ENCODE data around the gene APOE.
"Not testable (repeated sequence)": the region's sequence is repeated elsewhere in the genome, so short reads cannot be mapped to it uniquely, and the experiment has no call there.

APOE gene

GRCh38 chr19:44912854-44913253, 7.3 kb downstream of the APOE start:
- no peak for DNase-seq

- DNase-seq: not testable (repeated sequence)
Observed at GRCh38 chr19:44913512-44914432, 8.2 kb downstream of the APOE start.

DNA sequence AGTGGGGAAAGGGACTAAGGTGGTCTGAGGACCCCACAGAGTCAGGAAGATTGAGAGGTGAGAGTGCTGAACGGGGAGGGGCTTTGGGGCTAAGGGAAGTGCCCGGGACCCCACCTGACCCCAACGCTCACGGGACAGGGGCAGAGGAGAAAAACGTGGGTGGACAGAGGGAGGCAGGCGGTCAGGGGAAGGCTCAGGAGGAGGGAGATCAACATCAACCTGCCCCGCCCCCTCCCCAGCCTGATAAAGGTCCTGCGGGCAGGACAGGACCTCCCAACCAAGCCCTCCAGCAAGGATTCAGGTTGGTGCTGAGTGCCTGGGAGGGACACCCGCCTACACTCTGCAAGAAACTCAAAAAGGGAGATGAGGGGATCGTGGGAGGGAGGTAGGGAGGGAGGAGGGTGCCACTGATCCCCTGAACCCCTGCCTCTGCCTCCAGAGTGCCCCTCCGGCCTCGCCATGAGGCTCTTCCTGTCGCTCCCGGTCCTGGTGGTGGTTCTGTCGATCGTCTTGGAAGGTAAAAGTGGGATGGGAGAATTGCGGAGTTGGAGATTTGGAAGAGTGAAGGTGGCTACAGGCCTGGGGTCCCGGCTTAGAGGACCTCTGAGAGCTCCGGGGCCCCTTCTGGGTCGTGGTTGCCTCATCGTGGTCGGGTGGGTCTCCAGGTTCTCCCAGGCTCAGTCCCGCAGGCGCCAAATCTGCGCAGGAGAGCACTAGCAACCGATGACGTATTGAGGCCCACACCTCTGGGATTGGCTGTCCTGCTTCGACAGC, 9.0 kb downstream of the APOE start, which contains the start of gene APOC1:
Gene APOC1 (plus strand): TSS at position 176 of the 774 bp plus-strand sequence. CDS start 284 bp downstream, at position 460.
- peak; percentile 70 for DNase-seq

DNA sequence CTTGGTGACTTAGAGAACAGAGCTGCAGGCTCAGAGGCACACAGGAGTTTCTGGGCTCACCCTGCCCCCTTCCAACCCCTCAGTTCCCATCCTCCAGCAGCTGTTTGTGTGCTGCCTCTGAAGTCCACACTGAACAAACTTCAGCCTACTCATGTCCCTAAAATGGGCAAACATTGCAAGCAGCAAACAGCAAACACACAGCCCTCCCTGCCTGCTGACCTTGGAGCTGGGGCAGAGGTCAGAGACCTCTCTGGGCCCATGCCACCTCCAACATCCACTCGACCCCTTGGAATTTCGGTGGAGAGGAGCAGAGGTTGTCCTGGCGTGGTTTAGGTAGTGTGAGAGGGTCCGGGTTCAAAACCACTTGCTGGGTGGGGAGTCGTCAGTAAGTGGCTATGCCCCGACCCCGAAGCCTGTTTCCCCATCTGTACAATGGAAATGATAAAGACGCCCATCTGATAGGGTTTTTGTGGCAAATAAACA, 18.7 kb downstream of the APOE start:
- DNase-seq: no peak

GRCh38 chr19:44925114-44925891, 19.7 kb downstream of the APOE start:
- no peak for DNase-seq

DNA sequence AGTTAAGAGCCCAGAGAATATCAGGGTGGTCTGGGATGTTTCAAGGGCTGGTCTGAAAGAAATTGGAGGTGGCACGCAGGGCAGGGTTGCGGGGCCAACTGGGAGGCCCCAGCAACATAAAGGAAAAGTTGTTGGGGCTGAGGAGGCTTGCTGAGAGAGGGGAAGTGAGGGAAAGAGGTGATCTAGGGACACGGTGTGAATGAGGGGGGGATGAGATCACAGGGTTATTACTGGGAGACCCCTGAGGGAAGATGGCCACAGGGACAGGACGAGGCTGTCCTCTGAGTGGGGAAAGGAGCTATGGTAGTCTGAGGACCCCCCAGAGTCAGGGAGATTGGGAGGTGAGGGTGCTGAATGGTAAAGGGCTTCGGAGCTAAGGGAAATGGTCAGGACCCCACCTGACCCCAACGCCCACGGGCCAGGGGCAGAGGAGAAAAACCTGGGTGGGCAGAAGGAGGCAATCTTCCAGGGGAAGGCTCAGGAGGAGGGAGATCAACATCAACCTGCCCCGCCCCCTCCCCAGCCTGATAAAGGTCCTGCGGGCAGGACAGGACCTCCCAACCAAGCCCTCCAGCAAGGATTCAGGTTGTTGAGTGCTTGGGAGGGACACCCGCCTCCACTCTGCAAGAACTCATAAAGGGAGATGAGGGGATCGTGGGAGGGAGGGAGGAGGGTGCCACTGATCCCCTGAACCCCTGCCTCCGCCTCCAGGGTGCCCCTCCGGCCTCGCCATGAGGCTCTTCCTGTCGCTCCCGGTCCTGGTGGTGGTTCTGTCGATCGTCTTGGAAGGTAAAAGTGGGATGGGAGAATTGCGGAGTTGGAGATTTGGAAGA, 20.9 kb downstream of the APOE start:
- not testable (repeated sequence) for DNase-seq

GRCh38 chr19:44927746-44928145, 22.1 kb downstream of the APOE start:
- DNase-seq: no peak

GRCh38 chr19:44930088-44930487, 24.5 kb downstream of the APOE start:
- DNase-seq: no peak

DNA sequence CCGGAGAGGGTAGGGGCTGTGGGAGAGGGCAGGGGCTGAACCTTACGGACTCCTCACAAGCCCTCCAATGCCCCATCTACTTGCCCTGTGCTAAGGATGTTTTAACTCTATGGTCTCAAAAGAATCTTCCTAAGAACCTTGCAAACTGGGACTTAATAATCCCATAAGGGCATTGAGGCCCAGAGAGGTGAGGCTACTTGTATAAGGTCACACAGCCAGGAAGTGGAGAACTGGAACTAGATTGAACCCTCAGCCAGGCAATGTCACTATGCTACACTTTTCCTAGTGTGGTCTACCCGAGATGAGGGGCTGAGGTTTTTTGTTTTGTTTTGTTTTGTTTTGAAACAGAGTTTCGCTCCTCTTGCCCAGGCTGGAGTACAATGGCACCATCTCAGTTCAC, 25.9 kb downstream of the APOE start:
- no peak for DNase-seq

- no peak for DNase-seq
Observed at GRCh38 chr19:44939668-44940067, 34.1 kb downstream of the APOE start.

GRCh38 chr19:44942067-44942571, 36.5 kb downstream of the APOE start, which contains the start of gene APOC4:
Gene APOC4, plus strand, starts transcription at chr19:44942237. Its CDS starts 41 bp downstream, at chr19:44942278.
- no peak for DNase-seq

GRCh38 chr19:44943801-44944249, 38.2 kb downstream of the APOE start:
- DNase-seq: no peak

DNA sequence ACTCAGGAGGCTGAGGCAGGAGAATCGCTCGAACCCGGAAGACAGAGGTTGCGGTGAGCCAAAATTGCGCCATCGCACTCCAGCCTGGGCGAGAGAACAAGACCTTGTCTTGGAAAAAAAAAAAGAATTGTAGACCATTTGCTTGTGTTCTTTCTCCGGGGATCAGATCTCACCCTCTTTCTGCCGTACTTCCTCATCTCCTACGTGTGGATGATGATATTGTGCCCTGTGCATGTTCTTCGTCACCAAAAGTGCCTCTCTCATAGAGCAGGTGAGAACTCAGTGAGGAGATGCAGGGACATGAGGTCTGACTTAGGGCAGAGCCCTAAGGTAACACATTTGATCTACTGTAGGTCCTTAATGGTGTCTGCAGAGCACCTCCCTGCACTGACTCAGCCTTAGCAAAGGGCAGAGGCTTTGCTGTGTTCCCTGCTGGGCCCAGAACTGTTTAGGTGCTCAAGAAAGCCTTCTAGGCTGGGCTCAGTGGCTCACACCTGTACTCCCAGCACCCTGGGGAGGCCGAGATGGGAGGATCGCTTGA, 41.5 kb downstream of the APOE start:
- no peak for DNase-seq

DNA sequence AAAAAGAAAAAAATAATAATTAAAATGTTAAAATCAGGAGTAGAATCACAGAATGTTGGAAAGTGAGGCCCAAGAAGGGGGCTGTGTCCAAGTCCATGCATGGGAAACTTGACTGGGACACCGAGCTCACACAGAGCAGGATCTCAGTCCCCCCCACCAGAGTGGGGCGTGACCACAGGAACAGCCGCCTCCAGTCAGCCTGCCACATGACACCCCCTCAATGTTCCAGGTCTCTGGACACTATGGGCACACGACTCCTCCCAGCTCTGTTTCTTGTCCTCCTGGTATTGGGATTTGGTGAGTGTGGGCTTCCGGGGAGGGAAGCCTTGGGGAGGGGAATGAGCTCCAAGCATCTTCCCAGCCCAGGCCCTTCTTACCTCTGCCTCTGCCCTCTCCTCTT, 42.6 kb downstream of the APOE start:
- no peak for DNase-seq

DNA sequence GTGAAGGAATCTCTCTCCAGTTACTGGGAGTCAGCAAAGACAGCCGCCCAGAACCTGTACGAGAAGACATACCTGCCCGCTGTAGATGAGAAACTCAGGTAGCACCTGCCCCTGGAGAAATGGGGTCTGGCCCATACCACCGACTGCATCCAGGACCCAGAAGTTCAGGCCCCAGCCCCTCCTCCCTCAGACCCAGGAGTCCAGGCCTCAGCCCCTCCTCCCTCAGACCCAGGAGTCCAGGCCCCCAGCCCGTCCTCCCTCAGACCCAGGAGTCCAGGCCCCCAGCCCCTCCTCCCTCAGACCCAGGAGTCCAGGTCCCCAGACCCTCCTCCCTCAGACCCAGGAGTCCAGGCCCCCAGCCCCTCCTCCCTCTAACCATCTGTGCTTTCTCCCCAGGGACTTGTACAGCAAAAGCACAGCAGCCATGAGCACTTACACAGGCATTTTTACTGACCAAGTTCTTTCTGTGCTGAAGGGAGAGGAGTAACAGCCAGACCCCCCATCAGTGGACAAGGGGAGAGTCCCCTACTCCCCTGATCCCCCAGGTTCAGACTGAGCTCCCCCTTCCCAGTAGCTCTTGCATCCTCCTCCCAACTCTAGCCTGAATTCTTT, 43.3 kb downstream of the APOE start:
- no peak for DNase-seq

GRCh38 chr19:44949550-44949949, 44.0 kb downstream of the APOE start:
- DNase-seq: no peak

DNA sequence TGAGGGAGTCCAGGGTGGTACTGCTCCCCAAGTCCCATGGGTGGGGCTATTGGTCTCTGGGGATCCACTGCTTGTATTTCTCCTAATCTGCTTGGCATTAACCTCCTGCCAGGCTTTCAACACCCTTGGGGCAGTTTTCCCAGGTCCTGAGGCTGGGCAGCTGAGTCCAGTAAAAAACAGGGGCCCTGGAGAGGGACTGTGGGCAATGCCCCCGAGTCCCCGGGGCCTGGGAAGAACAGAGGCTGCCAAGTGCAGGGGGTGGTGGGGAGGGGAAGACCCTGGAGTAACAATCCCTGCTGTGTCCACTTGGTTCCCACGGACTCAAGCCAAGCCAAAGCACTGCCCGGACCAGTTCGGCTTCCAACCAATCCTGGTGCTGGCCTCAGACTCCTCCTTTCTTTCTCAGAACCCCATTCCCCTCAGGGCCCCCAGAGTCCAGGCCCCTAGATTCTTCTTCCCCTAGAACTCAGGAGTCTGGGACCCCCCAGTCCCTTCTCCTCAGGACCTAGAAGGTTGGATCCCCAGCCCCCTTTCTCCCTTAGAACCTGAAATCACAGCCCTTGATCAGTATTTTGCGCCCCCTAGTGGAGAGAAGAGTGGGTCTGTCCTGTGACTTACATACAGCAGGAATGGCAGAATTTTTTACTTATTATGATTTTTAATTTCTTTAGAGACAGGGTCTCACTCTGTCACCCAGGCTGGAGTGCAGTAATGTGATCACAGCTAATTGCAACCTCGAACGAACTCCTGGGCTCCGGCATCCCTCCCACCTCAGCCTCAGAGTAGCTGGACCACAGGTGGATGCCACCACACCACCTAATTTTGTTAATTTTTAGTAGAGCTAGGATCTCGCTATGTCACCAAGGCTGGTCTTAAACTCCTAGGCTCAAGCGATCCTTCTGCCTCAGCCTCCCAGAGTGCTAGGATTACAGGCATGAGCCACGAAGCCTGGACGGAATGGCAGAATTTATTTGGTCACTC, 45.9 kb downstream of the APOE start:
- peak; percentile 57 for DNase-seq

- DNase-seq: no peak
Observed at GRCh38 chr19:44954278-44954648, 48.7 kb downstream of the APOE start.
